NCI-H526 treated with DMSO at 0.1 percent for 48 hours (cell line): ENCODE data around the gene LHX6.

Source experiments
- DNase-seq: peaks from one replicate; lab custom pipeline; 2025; lab: John Stamatoyannopoulos, UW

Gene LHX6

DNA sequence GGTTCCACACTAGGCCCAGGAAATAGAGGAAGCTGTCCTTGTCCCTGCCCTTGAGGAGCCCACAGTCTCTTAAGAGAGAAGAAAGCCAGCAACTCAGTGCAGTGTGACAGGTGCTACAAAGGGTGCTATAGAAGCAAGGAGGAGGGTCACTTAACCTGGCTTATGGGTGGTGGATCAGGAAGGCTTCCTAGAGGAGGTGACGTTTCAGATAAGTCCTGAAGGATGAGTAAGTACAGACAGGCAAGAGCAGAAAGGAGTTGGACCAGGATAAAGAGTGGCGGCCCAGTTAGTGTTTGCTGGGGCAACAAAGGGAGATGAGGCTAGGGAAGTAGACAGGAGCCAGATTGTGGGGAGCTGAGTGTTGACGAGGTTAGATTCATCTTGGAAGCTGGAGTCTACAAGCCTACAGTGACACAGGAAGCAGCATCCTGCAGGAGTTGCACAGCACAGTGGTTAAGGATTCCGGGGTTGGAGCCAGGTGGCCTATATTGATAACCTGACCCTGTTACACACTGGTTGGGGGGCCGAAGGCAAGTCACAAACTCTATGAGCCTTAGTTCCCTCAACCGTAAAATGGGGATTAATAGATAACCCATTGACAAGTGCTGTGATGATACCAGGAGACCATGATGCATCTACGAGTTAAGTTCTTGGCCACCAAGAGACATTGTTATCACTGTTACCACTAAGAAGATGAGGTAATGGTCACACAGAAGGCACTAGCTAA, 5.4 kb upstream of the LHX6 start:
- no peak for DNase-seq

DNA sequence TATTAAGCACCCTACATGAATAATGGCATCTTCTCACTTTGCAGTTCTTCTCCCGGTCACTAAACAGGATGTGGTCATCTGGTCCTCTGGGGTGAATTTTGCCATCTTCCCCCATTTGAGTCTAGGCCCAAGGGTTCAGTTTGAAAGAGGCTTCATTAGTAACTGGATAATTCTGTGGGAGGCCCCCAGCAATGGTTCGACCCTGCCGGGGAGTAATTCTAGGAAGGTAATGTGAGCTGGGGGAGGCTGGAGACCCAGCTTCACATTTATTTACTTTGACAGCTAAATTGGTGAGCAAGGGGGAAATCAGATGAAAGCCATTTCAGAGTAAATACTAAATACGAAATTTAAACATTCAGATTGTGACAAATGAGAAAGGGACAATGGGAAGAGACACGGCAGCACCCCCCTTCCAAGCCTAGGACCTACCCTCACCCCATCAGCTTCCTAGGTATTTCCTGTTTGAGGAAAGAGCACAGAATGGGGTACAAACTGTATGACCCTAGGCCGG, 4.1 kb upstream of the LHX6 start:
- no peak for DNase-seq

DNA sequence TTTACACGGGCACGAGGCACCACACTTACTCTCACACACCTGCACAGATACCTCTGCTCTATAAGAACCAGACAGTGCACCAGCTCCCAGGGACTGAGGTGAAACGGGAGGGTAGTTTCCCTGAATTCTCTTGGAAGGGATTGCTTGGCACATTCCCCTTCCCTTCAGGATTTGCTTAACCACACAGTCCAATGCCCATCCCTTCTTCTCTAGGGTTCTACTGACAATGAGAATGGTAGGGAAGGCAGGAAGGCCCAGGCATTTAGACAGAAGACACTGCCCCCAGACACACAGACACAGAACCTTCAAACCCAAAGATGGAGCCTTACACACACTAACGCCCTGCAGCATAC, 704 bp upstream of the LHX6 start:
- DNase-seq: peak; percentile 25

DNA sequence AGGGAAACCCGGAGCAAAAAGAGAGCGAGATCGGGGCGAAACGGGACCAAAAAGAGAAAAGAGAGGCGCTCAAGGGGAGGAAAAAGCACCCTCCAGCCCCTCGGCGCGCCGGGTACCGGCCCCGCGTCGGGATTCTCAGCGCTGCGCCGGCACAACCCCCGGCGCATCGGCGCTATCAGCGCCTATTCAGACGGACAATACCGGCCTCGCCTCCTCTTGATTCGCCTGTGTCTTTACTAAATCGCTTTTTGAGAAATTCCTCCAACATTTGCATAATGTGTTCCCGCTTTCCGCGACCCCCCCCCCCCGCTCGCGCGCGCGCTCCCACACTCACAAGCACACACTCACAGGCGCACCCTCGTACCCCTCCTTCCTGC, 578 bp downstream of the LHX6 start:
- DNase-seq: no peak

DNA sequence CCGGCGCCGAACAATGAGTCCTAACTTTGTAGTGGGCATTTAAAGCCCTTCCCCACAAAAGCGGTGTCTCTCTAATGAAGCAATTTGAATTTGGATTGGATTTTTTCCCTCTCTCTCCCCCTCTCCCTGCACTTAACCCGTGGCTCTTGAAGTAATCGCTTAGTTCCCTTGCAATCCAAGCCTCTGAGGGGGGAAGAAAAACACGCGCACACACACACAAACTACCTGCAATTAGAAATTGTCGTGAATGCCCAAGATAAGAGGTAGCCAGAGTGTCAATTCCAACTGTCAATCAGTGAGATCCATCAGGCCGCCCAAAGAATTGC, 1.2 kb downstream of the LHX6 start:
- DNase-seq: no peak

DNA sequence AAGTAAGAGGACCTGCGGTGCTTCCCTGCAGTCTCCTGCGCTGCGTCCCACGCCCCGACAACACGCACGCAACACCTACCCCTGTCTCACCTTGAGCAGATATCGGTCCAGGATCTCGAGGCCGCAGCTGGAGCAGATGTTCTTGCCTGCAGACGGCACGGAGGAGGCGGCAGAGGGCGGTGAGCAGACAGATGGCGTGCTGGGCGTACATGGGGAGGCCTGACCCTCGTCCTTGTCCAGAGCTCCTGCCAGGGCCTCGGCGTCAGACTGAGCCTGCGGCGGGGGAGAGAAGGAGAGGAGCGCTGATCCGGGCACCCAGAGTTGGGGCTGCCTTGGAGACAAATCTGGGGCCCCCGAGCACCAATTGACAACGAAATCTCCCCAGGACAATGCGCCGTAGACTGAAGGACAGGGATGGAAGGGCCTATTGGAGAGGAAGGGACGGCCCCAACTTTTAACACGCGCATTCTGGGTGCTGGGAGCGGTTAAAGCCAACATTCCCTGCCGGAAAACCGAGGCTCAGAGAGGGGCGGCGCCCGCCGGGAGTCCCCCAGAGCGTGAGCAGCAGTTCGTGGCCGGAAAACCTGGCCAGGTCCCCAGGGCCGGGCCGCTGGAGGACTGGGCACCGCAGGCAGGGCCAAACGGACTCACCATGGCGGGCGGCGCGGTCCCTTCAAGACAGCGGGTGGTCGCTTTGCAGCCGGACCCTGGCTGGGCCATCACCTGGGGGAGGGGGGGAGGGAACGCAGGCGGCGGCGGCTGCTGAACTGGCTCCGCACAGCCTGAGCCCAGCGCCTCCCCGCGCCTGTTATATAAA, 1.8 kb downstream of the LHX6 start:
- DNase-seq: no peak

DNA sequence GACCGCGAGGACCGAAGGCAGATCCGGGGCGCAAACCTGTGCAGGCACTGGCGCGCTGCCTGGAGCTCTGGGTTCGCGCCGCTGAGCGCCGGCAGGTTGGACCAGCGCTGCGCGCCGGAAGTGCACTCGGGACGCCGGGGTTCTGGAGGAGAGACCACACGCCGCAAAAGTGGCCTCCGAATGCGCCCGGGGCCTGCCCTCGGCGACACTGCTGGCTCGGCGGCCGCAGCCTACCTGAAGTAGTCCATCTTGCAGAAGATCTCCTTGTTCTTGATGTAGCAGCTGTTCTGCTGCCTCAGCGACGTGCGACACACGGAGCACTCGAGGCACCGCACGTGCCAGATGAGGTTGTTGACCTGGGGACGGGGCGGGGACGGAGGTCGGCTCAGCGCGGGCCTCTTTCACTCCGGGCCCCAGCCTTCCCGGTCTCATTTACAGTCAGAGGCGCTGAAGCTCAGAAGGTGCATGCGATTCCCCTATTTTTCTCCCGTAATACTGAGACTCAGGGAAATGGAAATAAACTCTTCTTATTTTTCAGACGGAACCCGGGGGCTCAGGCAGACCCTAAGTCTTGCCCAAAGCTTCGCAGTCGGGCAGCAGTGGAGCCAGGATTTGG, 2.5 kb downstream of the LHX6 start:
- DNase-seq: no peak

DNA sequence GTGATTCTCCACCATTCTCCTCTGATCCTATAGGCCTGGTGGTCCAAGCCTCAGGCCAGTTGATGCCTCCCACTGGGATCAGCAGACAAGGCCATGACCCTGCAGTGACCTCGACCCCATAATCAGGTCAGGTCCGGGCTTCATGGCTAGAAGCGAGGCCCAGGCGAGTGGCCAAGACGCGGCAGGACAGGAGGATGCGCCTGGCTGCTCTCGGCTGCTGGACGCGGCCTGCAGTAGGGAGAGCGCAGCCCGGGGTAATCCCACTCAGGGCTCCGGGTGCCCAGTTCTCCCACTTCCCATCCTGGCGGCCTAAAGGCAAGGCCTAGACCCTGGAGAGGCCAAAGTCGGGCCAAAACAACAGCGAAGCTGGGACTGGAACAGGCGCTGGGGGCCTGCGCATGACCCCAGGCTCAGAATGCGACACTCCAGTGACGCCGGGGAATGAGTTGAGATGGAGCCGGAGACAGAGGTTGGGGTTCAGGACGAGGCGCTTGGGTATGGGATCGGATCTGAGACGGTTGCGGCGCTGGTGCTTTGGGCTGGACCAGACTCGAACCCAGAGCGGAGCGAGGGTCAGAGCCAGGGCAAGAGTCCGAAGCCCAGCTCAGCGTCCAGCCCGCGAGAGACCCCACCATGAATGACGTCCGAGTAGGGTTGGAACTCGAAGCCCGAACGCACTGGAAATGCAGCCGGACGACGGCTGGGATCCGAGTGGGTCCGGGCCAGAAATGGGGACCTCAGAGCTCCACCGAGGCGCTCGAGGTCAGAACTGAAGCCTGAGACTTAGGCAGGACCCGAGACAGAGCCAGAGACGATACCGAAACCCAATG, 3.2 kb downstream of the LHX6 start:
- no peak for DNase-seq

DNA sequence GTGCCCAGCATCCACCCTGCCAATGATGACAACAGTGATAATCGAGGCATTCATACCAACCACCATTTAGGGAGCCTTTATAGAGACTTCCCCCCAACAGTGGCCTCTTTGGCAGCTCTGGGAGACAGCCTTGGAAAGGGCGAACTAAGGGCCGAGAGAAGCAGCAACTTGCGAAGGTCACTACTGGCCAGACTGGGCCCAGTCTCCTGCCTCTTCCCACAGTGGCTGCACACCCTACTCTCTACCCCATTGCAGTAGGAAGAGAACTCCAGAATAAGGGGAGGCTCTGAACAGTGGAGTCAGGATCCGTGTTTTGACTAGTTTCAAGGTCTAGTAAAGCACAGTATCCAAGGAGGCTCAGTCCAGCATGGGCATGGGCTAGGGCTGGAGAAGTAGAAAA, 5.3 kb downstream of the LHX6 start:
- no peak for DNase-seq

DNA sequence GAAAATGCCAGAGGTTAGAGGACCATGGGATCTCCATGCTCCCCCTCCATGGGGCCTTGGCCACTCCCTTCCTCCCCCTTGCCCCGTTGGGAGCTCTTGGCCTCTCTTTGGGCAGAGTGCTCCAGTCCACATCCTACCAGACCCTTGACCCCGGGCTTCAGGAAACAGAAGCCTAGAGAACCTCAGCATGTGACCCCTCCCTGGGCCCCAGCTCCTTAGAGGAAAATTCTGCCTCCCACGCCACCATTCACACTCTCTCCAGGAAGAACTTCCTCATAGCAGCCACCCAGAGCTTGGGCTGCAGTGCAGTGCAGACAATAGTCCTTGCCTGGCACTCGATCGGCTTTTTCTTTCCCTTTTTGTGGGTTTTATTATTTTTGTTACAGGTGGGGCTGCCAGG, 6.0 kb downstream of the LHX6 start:
- no peak for DNase-seq

DNA sequence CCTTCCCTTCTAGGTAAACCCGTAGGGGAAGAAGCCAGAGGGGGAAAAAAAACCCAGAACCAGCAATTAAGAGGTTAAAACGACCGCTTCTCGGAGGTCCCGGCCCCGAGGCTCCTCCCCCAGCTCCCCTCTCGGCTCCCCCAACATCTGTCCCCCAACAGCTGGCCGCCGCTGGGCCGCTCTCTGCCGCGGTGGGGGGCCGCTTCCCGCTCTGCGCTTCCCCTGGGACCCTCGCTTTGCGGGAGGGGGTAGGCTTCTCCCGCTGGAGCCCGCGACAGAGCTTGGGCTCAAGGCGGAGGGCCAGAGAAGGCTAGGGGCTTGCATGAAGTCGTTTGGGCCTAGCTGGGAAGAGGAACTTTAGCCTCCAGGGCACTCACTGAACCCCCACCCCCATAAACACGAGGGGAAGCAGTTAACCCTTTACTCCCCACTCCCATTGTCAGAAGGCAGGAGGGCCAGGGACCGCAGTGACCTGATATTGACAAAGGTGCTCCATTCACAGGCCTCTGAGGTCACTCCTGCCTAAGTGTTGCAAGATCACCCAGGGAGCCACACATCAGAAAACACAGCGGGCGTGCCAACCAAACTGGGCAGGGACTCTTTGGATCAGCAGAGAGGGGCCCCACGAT, 7.5 kb downstream of the LHX6 start:
- no peak for DNase-seq

DNA sequence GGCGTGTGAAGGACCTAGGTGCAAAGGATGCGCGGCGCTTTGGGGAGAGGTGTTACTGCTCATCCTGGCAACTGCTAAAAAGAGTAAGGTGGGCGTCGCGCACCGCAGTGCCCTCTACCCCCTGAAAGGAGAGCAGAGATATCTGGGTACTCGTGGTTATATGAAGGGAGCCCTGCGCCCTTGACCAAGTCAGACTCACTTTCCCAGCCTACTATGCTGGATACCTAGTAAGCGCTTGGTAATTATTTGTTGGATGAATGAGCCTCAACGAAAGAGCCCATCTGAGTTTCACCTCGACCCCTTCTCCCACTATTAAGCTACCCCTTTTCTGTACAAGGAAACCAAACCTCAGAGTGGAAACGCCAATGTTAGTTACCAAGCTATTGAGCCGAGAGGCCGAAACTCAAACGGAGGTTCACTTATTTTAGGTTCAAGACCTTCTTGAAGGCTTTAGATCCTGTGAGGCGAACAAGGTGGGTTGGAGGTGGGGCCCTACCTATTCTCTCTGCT, 8.0 kb downstream of the LHX6 start:
- DNase-seq: no peak

DNA sequence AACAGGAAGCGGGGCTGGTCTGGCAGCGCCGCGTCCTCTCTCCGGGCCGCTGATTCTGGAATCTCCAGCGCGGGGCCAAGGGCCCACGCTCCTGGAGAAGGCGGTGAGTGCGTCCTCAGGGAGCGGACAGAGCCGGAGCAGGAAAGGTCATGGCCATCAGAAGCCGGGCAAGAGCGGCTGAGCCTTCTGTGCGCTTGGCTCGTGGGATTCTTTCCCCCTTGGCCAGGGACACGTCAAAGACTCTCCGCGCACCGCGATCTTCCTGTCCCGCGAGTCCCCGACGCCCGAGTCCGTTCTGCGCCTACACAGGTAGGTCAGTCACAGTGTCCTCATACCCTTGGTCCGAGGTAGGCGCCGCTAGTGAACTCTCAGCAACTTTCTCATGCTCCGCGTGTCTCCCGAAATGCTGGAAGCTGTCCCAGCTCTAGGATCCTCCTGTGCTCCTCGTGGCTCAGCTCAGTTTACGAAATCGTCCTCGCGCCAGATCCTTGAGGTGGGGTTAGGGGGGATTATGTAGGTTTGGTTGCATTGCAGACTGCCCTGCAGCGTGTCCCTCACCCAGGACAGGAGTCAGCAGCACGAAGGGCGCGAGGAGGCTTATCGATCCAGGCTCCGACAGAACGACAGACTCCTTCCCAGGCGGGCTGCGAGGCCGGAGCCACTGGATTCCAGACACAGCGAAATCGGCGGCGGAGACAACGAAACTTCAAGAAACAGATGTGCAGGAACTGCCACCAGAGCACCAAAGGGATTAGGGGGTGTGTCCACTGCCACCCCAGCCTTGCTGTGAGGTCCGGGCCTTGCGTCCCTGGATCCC, 8.7 kb downstream of the LHX6 start:
- DNase-seq: no peak

DNA sequence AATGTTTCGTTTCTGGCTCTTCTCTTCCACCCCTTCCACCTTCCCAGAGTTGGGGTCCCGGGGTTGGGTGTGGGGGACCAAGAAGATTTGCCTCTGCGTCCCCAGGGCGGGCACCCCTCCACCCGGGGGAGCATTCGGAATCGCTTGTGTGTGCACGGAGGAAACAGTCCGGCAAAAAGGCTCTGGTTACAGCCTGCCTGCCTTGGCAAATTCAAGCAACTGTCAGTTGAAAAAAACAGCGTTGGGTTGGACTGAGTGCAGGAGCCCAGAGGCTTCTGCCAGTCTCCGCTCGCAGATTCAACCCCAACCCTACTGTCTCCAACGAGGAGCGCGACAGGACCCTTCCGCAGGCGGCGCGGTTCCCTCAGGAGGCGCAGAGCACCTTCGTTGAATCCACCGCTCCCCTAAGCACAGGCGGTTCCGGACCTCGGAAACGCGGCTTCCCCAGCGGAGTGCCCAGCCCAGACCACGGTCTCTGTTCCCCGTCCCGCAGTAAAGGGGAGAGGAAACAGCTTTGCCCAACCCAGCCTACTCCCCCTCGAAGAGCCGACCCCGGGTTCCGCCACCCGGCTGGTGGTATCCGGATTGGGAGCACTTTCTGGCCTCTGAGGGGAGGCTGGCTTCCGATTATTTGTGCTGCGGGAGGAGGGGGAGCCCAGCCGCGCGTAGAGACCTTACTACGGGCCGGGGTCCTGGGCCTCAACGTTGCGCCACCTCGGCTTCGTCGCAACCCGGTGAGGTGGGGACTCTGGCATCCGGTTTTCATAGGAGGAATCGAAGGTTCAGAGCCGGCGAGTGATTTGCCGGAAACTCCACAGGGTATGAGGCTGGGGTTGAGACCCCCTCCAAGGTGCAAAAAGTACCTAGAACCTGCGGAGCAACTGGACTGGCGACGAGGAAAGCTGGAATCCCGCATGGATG, 9.6 kb downstream of the LHX6 start:
- DNase-seq: no peak

DNA sequence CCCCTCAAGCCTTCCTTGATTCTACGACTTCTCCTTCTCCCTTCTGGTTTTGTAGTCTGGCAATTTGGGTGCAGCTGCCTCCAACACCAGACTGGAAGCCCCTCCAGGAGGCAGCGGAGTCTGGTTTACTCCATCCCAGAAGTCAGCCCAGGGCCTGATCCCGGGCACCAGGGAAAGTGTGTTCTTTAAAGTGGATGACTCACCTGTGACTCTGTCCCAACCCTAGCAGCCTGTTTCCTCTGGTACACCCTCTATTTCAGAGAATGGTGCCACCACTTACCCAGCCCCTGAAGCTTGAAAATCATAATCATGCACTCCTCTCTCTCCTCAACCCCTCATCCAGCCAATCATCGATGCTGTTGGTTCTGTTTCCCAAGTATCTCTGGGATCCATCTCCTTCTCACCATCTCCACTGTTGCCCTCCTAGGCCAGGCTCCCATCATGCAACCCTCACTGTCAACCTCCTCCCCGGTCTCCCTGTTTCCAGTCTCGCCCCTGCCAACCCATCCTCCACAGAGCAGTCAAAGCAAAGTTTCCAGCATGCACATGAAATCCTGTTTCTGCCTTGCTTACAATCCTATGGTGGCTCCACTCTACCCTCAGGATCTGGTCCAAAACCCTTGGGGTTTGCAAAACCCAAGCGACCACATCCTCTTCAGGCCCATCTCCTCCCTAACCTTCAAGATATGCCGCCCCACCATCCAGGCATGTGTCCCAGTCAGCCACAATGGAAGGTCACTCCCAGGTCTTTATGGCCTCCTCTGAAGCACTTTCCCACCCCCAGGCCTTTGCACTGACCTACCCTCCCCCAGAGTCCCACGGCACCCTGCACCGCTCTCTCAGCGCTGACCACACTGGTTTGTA, 10.5 kb downstream of the LHX6 start:
- DNase-seq: no peak

DNA sequence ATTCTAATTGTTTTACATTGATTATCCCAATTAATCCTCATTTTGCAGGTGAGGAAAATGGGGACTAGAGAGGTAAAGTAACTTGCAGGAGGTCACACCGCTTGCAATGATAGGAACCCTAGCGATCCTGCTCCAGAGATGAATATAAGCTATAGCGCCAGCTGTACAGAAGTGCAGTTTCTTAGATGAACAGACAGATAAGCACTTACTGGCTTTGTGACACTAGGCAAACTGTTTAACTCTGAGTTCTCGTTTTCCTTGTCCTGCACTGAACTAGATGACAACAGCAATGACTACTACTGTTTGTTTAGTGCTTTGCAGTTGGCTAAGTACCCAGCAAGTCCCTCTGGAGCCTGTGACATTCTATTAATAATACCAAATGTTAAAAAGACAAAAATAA, 11.1 kb downstream of the LHX6 start:
- no peak for DNase-seq

DNA sequence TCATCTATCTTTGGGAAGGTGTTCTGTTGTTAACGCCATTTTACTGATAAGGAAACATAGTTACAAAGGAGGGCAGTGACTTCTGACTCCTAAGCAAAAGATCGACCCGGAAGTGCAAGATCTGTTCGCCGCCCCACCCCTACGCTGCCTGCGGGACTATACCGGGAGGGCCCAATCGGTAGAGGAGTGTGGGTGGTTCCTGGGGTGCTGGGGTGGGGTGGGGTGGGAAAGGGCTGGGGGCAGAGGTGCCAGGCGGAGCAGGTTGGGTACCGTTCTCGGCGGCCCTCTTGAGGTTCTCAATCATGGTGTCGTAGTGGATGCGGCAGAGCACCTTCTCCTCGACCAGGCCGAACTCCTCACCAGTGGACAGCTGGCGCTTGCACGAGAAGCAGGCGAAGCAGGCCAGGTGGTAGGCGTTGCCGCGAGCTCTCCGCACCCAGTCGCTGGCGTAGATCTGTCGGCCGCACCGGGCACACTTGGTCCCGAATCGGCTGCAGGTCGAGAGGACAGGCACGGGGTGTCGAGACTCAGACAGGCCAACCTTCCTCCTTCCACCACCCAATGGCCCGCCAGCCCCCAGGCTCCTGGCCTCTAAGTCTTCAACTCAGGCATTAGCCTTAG, 11.8 kb downstream of the LHX6 start:
- no peak for DNase-seq

DNA sequence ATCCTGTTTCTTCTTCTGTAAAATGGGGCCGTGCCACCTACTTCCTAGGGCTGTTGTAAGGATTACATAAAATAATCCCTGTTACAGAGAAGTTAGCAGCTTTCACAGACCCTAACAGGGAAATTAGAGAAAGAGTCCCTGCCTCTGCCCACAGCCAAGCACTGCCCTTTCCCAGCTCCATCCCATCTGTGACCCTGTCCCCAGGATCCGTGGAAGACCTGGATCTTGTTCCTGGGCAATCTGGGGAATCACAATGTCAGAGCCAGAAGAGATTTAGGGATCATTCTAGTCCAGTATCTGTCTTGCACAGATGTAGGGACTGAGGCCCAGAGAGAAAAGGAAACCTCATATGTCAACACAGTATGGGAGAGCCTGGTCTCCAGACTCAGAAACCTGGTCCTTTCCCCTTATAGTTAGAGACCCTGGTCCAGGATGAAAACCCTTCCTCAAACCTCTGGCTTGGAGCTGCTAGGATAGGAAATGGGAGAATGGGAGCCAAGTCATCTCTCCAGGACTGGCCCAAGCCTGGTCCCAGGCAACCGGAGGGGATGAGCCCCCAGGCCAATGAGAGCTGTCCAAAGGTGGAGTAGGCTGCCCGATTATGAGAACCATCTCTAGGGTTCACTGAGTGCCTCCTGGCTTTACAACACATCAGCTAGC, 12.5 kb downstream of the LHX6 start:
- no peak for DNase-seq
